GM19397 (cell line): Measurements from ENCODE around the gene TMEM263.
"Not testable (repeated sequence)": the region's sequence is repeated elsewhere in the genome, so short reads cannot be mapped to it uniquely, and the experiment has no call there.

Source experiments
- ATAC-seq: cut with Tn5 transposase; IDR thresholded peaks from one replicate; pipeline ENCODE4 v1.9.1; 2021; ENCODE audit warnings: mild to moderate bottlenecking, moderate library complexity; ENCODE audit not compliant: unreplicated experiment

TMEM263 gene

DNA sequence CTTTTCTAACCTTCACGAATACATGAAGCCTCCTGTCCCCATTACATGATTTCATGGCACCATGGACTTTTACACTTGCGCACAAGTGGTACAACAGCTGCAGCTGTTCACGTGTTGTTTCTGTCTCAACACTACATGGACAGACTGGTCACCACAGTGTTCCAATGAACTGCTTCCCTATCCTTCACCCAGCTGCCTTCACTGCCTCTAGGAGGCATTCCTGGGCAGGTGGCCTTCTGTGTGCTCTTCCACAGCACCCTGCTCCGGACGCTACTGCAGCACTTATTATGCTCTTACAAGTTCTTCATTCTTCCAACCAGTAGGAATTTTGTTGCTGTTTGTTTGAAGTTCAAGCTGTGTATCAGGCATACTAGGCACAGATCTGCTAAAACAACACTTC, 29.8 kb downstream of the TMEM263 start:
- ATAC-seq, result no peak

DNA sequence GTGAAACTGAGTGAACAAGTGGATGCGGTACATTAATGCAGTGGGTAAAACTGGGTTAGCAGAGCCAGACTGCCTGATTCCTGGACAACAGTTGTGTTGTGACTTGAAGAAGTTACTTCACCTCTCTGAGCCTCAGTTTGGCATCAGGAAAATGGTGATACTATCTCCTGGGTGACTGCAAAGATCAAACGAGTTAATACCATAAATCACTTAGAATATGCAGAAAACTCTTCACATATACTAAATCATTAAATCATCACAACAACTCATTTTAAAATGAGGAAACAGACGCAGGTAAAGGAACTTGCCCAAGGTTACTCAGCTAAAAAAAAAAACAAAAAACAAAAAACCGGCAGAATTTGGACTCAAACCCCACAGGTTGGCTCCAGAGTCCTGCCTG, 30.4 kb downstream of the TMEM263 start:
- ATAC-seq, result no peak

DNA sequence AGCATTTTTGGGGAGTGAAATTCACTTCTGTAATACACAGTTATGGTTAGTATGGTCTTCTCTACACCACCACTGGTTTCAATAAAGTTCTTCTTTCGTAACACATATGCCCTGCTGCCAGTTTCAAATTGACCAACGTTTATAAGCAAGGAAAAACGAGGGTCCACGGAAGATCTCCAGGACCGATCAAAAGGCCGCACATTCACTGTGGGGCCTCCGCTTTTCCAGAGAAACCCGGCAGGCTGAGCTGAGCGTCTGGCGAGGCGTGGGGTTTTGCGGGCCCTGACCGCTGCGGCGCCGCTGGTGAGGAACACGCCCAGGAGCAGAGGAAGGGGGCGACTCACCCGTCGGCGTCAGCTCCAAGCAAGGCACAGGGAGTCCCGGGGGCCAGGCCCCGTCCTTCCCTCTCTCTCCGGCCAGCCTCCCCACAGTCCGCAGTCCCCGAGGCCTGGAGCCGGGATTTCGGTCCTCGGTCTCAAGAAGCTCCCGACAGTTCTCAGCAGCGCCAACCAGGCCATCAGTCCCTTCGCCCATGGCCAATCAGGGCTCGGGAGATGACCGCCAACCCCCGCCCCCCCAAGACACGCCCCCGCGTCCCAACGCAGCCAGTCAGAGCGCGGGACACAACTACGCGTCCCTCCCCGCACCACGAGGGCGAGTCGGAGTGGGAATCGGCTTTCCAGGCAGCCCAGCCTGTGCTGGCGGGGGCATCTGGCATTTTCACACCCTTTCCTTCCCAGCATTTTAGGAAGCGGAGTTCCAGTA, 31.1 kb downstream of the TMEM263 start, which contains the start of gene MTERF2:
Gene MTERF2, minus strand, starts transcription at position 522 of the 765 bp plus-strand sequence. CDS start 8,432 bp downstream, outside the sequence.
- ATAC-seq, result peak; percentile 90

DNA sequence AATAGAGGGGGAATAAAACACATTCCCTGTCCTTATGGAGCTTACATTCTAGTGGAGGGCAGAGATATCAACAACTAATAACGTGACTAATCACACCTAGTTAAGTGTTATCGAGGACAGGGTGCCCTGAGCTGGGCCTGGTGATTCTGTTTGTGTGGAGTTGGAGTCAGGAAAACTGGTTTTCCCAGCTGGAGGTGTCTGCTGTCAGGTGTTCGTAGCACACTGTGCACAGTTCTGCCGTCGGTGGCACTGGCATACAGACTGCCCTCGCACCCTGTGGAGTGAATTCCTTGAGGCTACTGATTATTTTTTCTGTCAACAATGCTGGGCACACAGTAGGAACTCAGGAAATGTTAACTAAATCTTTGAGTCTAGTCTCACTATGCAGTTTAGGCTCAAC, 32.1 kb downstream of the TMEM263 start:
- ATAC-seq, result no peak

DNA sequence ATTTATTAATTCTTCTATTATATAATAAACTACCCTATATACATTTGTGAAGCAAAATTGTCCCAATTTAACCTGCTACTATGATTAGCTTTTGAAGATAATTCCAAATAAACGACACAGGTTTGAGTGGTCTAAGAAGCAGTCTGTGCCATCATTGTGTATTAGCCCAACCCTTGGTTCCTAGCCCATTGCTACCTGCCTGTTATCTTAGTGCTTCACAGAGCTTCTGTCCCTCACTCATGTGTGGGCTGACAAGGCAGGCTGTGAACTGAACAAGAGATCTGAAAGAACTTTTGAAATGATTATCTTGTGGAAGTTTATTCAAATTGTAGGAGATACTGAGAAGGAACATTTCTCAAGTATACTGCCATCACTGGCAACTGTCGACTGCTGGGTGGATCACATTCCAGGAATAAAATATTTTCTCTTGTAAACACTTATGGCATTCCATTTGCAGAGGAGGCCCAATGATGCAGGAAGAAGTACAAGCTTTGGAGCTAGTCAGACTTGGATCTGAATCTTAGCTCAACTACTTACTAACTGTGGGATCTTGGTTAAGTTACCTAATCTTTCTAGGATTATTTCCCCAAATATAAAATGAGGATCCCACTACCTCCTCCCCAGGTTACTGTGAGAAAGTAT, 39.0 kb downstream of the TMEM263 start:
- no peak for ATAC-seq

DNA sequence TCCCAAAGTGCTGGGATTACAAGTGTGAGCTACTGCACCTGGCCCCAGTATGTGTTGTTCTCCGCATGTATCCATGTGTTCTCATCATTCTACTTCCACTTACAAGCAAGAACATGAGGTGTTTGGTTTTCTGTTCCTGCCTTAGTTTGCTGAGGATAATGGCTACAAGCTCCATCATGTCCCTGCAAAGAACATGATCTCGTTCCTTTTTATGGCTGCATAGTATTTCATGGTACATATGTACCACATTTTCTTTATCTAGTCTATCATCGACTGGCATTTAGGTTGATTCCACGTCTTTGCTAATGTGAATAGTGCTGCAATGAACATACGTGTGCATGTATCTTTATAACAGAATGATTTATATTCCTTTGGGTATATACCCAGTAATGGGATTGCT, 40.4 kb downstream of the TMEM263 start:
- not testable (repeated sequence) for ATAC-seq

DNA sequence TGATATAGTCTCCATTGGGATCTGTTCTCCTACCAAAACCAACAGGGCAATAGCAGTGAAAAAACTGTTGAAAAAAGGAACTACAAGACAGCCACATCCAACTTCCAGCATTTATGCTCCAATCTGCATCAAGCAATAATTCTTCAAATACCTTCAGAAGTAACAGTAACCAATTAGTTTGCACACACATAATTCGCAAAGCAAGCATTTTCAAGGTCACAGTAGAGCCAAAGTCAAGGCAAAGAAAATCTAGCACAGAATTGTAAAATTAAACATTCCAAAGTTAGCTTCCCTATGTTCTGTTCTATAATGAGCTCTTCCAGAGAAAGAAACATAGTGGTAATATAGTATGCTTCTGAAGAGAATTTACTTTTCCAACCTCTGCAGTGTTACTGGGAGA, 42.2 kb downstream of the TMEM263 start:
- no peak for ATAC-seq

DNA sequence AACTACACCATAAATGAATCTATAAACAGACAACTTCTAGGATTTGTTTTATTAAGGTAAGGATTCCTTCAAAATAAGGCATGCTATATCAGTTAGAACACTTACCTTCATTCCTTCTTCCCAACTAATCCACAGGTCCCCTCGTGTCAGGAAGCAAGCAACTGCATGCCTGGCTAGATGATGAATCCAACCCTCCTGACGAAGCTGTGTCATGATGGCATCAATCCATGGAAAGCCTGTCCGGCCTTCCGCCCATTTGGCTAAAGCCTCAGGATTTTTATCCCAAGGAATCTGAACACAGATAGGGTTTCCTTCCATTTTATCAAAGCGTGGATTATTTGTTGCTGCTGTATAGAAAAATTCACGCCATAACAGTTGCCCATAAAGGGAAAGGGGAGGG, 43.7 kb downstream of the TMEM263 start:
- ATAC-seq, result no peak

DNA sequence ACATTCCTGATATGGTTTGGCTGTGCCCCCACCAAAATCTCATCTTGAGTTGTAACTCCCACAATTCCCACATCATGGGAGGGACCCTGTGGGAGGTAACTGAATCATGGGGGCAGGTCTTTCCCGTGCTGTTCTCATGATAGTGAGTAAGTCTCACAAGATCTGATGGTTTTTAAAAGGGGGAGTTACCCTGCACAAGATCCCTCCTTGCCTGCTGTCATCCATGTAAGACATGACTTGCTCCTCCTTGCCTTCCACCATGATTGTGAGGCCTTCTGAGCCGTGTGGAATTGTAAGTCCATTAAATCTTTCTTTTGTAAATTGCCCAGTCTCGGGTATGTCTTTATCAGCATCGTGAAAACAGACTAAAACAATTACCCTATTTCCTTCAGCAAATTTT, 47.0 kb downstream of the TMEM263 start:
- ATAC-seq, result not testable (repeated sequence)

DNA sequence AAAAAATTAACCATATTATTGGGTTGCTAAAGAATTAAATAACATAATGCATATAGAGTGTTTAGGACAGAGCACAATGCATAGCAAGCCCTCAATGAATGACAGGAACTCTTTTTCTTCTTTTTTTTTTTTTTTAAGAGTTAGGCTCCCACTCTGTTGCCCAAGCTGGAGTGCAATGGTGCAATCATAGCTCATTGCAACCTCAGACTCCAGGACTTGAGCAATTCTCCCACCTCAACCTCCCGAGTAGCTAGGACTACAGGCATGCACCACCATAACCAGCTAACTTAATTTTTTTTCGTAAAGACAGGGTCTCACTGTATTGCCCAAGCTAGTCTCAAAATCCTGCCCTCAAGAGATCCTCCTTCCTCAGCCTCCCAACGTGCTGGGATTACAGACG, 51.7 kb downstream of the TMEM263 start:
- ATAC-seq, result no peak

DNA sequence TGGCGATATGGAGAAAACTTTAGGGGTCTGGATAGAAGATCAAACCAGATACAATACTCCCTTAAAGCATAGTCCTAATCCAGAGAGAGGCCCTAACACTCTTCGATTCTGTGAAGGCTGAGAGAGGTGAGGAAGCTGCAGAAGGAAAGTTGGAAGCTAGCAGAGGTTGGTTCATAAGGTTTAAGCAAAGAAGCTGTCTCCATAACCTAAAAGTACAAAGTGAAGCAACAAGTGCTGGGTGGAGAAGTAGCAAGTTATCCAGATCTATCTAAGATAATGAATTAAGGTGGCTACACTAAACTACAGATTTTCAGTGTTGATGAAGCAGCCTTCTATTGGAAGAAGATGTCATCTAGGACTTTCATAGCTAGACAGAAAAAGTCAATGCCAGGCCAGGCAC, 55.8 kb downstream of the TMEM263 start:
- ATAC-seq, result no peak

DNA sequence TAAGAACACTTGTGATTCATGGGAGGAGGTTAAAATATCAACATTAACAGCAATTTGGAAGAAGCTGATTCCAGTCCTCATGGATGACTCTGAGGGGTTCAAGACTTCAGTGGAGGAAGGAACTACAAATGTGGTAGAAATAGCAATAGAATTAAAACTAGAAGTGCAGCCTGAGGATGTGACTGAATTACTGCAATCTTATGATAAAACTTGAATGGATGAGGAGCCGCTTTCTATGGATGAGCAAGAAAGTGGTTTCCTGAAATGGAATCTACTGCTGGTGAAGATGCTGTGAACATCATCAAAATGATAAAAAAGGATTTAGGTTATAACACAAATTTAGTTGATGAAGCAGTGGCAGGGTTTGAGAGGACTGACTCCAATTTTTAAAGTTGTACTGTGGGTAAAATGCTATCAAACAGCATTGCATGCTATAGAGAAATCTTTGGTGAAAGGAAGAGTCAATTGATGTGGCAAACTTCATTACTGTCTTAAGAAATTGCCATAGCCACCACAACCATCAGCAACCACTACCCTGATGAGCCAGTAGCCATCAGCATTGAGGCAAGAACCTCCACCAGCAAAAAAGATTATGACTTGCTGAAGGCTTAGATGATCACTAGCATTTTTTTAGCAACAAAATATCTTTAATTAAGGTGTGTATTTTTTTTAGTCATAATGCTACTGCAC, 57.2 kb downstream of the TMEM263 start:
- ATAC-seq, result no peak

DNA sequence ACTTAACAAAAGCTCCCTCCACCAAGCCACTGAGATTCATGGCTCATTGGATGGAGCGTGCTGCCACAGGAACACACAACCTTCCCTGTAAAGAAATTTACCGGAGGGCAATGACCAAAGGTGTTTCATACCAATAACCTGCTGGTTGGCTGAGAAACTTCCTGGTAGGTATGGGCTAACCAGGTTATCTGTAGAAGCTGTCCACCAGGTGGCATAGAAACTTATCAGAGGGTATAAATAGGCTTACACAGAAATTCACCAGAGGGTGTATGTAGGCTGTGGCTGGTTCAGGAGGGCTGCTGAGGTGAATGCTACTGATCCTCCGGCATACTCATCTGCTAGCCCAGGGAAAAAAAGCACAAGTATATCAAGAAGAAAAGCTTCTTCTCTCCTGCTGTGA, 58.3 kb downstream of the TMEM263 start:
- ATAC-seq, result no peak

DNA sequence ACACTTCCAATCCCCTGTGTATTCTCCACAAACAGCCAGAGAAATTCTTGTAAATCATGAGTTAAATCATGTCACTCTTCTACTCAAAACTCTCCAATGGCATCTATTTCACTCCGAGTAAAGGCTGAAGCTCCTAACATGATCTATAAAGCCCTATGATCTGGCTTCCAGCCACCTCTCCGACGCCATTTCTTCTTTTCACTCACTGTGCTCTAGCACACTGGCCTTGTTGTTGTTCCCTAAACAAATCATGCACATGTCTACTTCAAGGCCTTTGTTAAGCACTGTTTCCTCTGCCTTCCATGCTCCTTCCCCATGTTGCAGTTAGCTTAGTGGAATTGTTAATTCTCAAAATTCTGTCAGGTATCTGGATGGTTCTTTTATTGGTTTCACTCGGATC, 61.3 kb downstream of the TMEM263 start:
- ATAC-seq, result no peak

DNA sequence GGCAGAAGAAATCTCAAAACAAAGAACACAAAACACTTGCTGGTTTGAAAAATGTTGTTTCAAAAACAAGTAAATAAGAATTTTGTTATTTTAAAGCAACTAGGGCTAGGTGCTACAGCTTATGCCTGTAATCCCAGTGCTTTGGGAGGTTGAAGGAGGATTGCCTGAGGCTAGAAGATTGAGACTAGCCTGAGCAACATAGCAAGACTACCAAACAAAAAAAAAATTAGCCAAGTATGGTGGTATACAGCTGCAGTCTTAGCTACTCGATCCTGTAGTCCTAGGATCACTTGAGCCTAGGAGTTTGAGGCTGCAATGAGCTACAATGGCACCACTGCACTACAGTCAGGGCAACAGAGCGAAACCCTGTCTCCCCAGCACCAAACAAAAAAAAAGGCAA, 63.8 kb downstream of the TMEM263 start:
- no peak for ATAC-seq
